OCI-LY1 (cell line): ENCODE measurements around the gene SPATA33.

Experiments used
- EZH2 ChIP-seq: fragments of 200-600 bp; sonication (generic), shearing (Covaris generic); IDR thresholded peaks from 2 replicates; pipeline ENCODE4 v1.8.0; 2017; ENCODE audit warnings: borderline replicate concordance, mixed run types, mild to moderate bottlenecking, antibody characterized with exemption, low read length, moderate library complexity, mixed read lengths
- TF ChIP-seq, protein P1 (sequence below): fragments of 200-600 bp; sonication (generic), shearing (Covaris generic); IDR thresholded peaks from 2 replicates; pipeline ENCODE4 v1.5.1; 2017; ENCODE audit warnings: mild to moderate bottlenecking, antibody characterized with exemption, low read length, moderate library complexity, mixed read lengths

- no peak for TF ChIP-seq EZH2
- TF ChIP-seq, protein P1, sequence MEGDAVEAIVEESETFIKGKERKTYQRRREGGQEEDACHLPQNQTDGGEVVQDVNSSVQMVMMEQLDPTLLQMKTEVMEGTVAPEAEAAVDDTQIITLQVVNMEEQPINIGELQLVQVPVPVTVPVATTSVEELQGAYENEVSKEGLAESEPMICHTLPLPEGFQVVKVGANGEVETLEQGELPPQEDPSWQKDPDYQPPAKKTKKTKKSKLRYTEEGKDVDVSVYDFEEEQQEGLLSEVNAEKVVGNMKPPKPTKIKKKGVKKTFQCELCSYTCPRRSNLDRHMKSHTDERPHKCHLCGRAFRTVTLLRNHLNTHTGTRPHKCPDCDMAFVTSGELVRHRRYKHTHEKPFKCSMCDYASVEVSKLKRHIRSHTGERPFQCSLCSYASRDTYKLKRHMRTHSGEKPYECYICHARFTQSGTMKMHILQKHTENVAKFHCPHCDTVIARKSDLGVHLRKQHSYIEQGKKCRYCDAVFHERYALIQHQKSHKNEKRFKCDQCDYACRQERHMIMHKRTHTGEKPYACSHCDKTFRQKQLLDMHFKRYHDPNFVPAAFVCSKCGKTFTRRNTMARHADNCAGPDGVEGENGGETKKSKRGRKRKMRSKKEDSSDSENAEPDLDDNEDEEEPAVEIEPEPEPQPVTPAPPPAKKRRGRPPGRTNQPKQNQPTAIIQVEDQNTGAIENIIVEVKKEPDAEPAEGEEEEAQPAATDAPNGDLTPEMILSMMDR = no peak
Measured at GRCh38 chr16:89717688-89718505, 60.3 kb downstream of the SPATA33 start.
